Cardiac fibroblast (primary cell): ENCODE results near the gene SETSIP.
"Not testable (repeated sequence)": the region's sequence is repeated elsewhere in the genome, so short reads cannot be mapped to it uniquely, and the experiment has no call there.

ENCODE experiments used
- DNase-seq, 2 donors: peaks; one replicate each; pipeline versions ENCODE4 v3.0.0 to v3.0.0-alpha.2; 2010; ENCODE audit warnings: low read depth in 2 of 2
- H3K4me3 ChIP-seq, 2 donors: replicated peaks in 1 of 2; 1 replicate in 1 of 2; 2 replicates in 1 of 2; pipeline ENCODE4 v1.5.1; 2011; ENCODE audit warnings: low read depth in 2 of 2, low read length in 2 of 2, mild to moderate bottlenecking in 2 of 2, moderate library complexity in 1 of 2
- TF ChIP-seq, protein P1 (sequence below): IDR thresholded peaks from one replicate; pipeline ENCODE4 v1.5.1; 2011; ENCODE audit warnings: low read depth, mild to moderate bottlenecking, low read length, inconsistent platforms

The SETSIP gene

DNA sequence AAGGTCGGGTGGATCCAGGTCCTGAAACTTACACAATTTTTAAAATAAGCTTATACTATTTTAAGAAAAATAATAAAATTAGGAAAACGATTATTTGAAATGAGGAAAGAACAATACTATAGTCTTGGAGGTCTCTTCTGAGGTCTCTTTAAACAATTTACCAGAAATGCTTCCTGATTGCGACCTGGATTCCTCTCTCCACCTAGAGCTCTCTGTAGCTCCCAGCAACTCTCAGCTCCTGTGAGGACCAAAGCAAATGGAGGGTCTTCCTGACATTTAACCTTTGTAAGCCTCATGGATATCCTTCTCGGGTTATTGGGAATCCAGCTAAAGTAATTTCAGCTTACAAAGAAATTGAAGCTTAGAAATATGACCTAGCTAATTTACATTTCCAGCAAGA is 5.8 kb upstream of the SETSIP start:
- DNase-seq, result no peak
- peak overlapping the region; percentile 78 to 80 for H3K4me3 ChIP-seq
- TF ChIP-seq, protein P1, sequence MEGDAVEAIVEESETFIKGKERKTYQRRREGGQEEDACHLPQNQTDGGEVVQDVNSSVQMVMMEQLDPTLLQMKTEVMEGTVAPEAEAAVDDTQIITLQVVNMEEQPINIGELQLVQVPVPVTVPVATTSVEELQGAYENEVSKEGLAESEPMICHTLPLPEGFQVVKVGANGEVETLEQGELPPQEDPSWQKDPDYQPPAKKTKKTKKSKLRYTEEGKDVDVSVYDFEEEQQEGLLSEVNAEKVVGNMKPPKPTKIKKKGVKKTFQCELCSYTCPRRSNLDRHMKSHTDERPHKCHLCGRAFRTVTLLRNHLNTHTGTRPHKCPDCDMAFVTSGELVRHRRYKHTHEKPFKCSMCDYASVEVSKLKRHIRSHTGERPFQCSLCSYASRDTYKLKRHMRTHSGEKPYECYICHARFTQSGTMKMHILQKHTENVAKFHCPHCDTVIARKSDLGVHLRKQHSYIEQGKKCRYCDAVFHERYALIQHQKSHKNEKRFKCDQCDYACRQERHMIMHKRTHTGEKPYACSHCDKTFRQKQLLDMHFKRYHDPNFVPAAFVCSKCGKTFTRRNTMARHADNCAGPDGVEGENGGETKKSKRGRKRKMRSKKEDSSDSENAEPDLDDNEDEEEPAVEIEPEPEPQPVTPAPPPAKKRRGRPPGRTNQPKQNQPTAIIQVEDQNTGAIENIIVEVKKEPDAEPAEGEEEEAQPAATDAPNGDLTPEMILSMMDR, result no peak

DNA sequence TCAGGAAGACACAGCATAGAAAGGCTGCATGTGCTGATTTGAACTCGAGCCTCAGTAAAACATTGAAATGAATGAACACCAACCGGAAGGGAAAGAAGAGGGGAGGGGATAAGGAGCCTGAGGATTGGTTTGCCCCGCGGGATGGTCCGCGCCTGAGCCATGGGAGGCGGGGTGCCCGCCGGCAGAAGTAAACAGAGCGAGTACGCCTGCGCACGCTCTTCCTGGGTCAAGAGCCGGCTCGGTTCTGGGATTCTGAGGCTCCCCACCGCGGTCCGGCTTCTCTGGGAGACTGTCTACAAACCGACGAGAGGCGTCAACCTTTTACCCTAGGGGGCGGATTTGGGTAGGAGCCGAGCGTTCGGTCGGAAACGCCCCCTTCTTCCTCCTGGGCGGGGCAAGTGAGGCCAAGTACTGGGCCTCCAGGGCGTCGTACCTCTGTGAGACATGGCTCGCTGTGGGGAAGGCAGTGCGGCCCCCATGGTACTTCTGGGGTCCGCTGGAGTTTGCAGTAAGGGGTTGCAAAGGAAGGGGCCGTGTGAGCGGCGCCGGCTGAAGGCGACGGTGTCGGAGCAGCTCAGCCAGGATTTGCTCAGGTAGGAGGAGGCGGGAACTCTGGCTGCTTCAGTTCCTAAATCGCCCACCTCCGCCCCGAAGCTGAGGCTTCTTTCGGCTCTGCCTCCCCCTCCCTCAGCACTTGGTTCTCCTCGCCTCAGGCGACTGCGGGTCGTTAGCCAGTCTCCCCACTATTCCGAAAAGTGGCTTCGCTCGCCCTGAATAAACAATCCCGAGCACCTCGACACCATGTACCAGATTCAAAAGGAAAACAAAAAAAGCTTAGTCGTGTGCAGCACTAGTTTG is 5.1 kb upstream of the SETSIP start, which contains the start of gene BTBD8:
Gene BTBD8, plus strand, starts transcription at position 218 of the 858 bp plus-strand sequence. Its CDS starts 227 bp downstream, at position 445.
- TF ChIP-seq, protein P1, result no peak
- DNase-seq, result peak; percentile 78 to 90
- peak within 1 kb of the TSS; percentile 78 to 80 for H3K4me3 ChIP-seq

DNA sequence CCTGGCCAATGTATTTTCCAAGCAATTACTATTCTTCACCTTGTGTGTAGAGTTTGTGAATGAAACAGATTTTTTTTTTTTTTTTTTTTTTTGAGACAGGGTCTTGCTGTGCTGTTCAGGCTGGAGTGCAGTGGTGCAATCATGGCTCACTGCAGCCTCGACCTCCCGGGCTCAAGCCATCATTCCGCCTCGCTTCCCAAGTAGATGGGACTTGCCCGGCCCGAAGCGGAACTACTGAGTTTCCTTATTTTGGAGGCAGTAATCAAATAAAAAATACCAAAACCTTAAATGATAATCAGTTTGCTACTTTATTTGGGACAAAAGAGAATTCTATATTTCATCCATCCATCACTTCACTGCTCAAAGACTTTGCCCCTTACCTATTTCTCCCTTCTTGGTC is 4.2 kb upstream of the SETSIP start:
- no peak for DNase-seq
- H3K4me3 ChIP-seq, result no peak overlapping the region
- TF ChIP-seq, protein P1, result no peak

DNA sequence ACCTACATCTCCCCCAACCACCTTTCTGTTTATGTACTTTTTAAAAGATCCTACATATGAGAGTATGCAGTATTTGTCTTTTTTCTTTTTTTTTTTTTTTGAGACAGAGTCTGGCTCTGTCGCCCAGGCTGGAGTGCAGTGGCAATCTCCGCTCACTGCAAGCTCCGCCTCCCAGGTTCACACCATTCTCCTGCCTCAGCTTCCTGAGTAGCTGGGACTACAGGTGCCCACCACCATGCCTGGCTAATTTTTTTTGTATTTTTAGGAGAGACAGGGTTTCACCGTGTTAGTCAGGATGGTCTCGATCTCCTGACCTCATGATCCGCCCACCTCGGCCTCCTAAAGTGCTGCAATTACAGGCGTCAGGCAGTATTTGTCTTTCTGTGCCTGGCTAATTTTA is 2.9 kb upstream of the SETSIP start:
- H3K4me3 ChIP-seq, result not testable (repeated sequence)

DNA sequence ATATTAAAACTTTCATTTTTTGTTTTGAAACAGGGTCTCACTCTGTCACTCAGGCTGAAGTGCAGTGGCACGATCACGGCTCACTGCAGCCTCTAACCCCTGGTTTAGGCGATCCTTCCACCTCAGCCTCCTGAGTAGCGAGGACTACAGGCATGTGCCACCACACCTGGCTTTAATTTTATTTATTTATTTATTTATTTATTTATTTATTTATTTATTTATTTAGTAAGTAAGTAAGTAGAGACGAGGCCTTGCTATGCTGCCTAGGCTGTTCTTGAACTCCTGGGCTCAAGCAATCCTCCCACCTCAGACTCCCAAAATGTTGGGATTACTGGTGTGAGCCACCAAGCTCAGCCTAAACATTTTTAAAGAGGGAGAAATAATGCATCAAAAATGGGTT is 1.2 kb upstream of the SETSIP start:
- TF ChIP-seq, protein P1, result no peak
- DNase-seq, result no peak
- no peak overlapping the region for H3K4me3 ChIP-seq

More for the DNA sequence above, 2.9 kb upstream of the SETSIP start:
- not testable (repeated sequence) for DNase-seq

DNA sequence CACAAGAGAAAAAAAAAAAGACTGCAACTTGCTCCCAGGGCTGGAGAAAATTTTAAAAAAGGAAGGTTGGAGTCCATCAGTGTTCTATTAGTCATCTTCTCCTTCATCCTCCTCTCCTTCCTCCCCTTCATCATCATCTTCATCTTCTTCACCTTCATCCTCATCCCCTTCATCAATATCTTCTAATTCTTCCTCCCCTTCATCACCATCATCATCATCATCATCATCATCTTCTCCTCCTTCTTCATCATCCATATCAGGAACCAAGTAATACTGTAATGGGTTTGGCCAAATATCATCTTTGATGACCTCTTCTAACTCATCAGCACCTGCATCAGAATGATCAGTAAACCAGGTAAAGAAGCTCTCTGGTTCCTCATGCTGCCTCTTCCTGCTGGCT is 765 bp downstream of the SETSIP start:
- DNase-seq, H3K4me3 ChIP-seq: not testable (repeated sequence)

DNA sequence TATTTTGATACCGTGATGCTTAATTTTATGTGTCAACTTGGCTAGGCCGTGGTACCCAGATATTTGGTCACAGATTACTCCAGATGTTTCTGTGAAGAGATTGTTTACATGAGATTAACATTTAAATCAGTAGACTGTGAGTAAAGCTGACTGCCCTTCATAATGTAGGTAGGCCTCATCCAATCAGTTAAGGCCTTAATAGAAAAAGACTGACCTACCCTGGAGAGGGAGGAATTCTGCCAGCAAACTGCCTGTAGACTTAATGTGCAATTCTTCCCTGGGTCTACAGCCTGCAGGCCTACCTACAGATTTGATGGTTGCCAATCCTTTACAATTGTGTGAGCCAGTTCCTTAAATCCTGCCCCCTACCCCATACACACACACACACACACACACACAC is 4.3 kb downstream of the SETSIP start:
- no peak overlapping the region for H3K4me3 ChIP-seq
- no peak for DNase-seq
- TF ChIP-seq, protein P1, result no peak

DNA sequence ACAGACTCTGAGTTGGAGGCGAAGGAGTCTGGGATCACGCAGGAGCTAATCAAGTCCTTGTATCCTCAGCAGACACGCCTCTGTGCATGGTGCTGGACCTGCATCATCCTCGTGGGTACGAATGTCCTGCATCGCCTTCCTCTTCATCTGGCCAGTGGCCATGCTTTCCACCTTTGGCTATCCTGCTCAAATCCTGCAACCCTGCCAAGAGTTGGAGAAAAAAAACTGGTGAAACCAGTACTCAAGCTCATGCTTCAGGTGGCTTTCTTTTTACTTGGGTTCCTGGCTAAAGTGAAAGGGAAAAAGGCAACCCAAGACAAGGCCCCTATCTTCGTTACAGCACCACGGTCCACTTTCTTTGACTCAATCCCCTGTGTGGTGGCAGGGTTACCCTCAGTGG is 8.9 kb downstream of the SETSIP start:
- TF ChIP-seq, protein P1, result no peak
- no peak overlapping the region for H3K4me3 ChIP-seq
- DNase-seq, result no peak
